Lung (tissue), 12 donors: Measurements from ENCODE around the gene ANKRD29. TPM values are rescaled to one million over a fixed set of nuclear protein-coding genes. Genes with fewer than 3 reads are reported as not detected.

Experiments
- ATAC-seq: fragments of 200-7000 bp; cut with Tn5 transposase; one replicate; pipeline ENCODE4 v1.9.1; 2020; ENCODE audit warnings: moderate number of reproducible peaks; ENCODE audit not compliant: insufficient read depth, low FRiP score
- DNase-seq, 3 donors: peaks; one replicate each; pipeline ENCODE4 v3.0.0-alpha.2; 2013 to 2017
- H3K27ac ChIP-seq, 2 donors: one replicate each; pipeline ENCODE4 v1.5.1; 2013; ENCODE audit warnings: mild to moderate bottlenecking in 2 of 2, moderate library complexity in 2 of 2, control low read depth in 1 of 2, inconsistent platforms in 1 of 2, low read depth in 1 of 2, low read length in 1 of 2
- H3K27me3 ChIP-seq, 3 donors: one replicate each; pipeline ENCODE4 v1.5.1; 2013; ENCODE audit warnings: low read length in 2 of 3; ENCODE audit not compliant: control insufficient read depth in 3 of 3, insufficient read depth in 3 of 3
- H3K36me3 ChIP-seq, 4 donors: one replicate each; pipeline ENCODE4 v1.5.1; 2013; ENCODE audit warnings: low read length in 4 of 4, mild to moderate bottlenecking in 1 of 4, moderate library complexity in 1 of 4; ENCODE audit not compliant: control insufficient read depth in 4 of 4, insufficient read depth in 4 of 4
- H3K4me1 ChIP-seq, 5 donors: one replicate each; pipeline ENCODE4 v1.5.1; 2013; ENCODE audit warnings: low read length in 5 of 5, mild to moderate bottlenecking in 2 of 5, moderate library complexity in 1 of 5; ENCODE audit not compliant: control insufficient read depth in 5 of 5, insufficient read depth in 5 of 5
- H3K4me3 ChIP-seq: one replicate; pipeline ENCODE4 v1.5.1; 2013; ENCODE audit warnings: mild to moderate bottlenecking, control low read depth, moderate library complexity
- H3K9ac ChIP-seq, 2 donors: one replicate each; pipeline ENCODE4 v1.5.1; 2013; ENCODE audit warnings: low read length in 2 of 2, control low read depth in 1 of 2; ENCODE audit not compliant: insufficient read depth in 1 of 2
- H3K9me3 ChIP-seq, 4 donors: one replicate each; pipeline ENCODE4 v1.5.1; 2013; ENCODE audit warnings: low read length in 3 of 4, mild to moderate bottlenecking in 1 of 4, moderate library complexity in 1 of 4; ENCODE audit not compliant: control insufficient read depth in 4 of 4, insufficient read depth in 3 of 4
- CTCF ChIP-seq: IDR thresholded peaks from 2 replicates; pipeline ENCODE4 v1.5.1; 2012; ENCODE audit warnings: mild to moderate bottlenecking; ENCODE audit errors: control extremely low read depth, extremely low read depth
- WGBS, 2 donors: extraction: QIAGEN DNeasy Blood & Tissue Kit; methylation state at CpG; one replicate each; pipeline ENCODE4 v1.1.7; 2013; 5-methylcytosine and 5-hydroxymethylcytosine counted together
- polyA plus RNA-seq, 2 donors: library from polyadenylated mRNA; stranded (reverse); fragments of 200-250 nt; gene quantifications; one replicate each; pipeline ENCODE4 v1.2.1, GENCODE V29; 2013
- total RNA-seq, 2 donors: library from RNA; depleted of rRNA in 1 of 2; stranded (reverse); fragments of >200 nt in 1 of 2; gene quantifications; one replicate each; pipeline ENCODE4 v1.2.1, GENCODE V29; 2014 to 2021
- donor health status: control.
- donor health status: control.
- donor health status: Bipolar disorder and iron deficiency.
- donor health status: healthy.
- donor health status: DM: yes; HTN: yes; CAD: no.

ANKRD29 gene
- total and polyA plus RNA-seq, 4 donors: 12.5 to 60.9 (median 43.0) TPM

- DNase-seq: no peak
- ATAC-seq: peak; percentile 20
- H3K27me3 ChIP-seq: peaks cover 0 to 3% (median 0%) of the 10 kb centered on the region in 3 donors
- H3K9me3 ChIP-seq: no peaks in the 10 kb centered on the region
- no peak overlapping the region for H3K9ac ChIP-seq
- no peak overlapping the region for H3K4me3 ChIP-seq
- H3K36me3 ChIP-seq: no peaks in the 10 kb centered on the region
- WGBS, 2 donors: 65 to 68% methylated on average over 7 of the region's 7 CpGs
- H3K27ac ChIP-seq: no peak overlapping the region
- no peak for TF ChIP-seq CTCF
- H3K4me1 ChIP-seq: no peaks in the 10 kb centered on the region
Observed at GRCh38 chr18:23596183-23596582, 66.5 kb downstream of the ANKRD29 start.

GRCh38 chr18:23595591-23595990, 67.1 kb downstream of the ANKRD29 start:
- H3K27me3 ChIP-seq: peaks cover 0 to 3% (median 0%) of the 10 kb centered on the region in 3 donors
- no peak overlapping the region for H3K9ac ChIP-seq
- 96 to 97% methylated on average over 7 of the region's 7 CpGs for WGBS, 2 donors
- no peaks in the 10 kb centered on the region for H3K36me3 ChIP-seq
- ATAC-seq (no peak), DNase-seq (no peak)
- no peak overlapping the region for H3K4me3 ChIP-seq
- H3K9me3 ChIP-seq: no peaks in the 10 kb centered on the region
- H3K4me1 ChIP-seq: no peaks in the 10 kb centered on the region
- TF ChIP-seq CTCF: no peak
- H3K27ac ChIP-seq: no peak overlapping the region

GRCh38 chr18:23593720-23594119, 69.0 kb downstream of the ANKRD29 start:
- Histone ChIP-seq H3K27ac (no peak overlapping the region), H3K27me3 (peaks cover 0 to 3% (median 0%) of the 10 kb centered on the region in 3 donors), H3K4me1 (no peaks in the 10 kb centered on the region), H3K9ac (no peak overlapping the region), H3K9me3 (no peaks in the 10 kb centered on the region), H3K4me3 (no peak overlapping the region), H3K36me3 (no peaks in the 10 kb centered on the region)
- DNase-seq: no peak
- WGBS, 2 donors: 64 to 82% methylated on average over 2 of the region's 2 CpGs
- no peak for ATAC-seq
- TF ChIP-seq CTCF: no peak

DNA sequence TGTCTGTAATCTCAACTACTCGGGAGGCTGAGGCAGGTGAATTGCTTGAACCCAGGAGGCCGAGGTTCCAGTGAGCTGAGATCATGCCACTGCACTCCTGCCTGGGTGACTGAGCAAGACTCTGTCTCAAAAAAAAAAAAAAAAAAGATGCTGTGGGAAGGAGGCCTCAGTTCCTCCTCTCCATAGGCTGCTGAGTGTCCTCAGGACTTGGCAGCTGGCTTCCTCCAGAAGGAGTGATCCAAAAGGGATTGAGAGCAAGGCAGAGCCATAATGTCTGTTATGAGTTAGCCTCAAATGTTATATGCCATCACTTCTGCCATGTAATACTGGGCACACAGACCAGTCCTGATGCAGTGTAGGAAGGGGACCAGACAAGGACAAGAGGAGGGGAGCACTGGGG, 69.8 kb downstream of the ANKRD29 start:
- H3K9ac ChIP-seq: no peak overlapping the region
- H3K4me3 ChIP-seq: no peak overlapping the region
- TF ChIP-seq CTCF: no peak
- 93 to 100% methylated on average over 2 of the region's 2 CpGs for whole genome bisulfite sequencing, 2 donors
- no peaks in the 10 kb centered on the region for H3K36me3 ChIP-seq
- no peak overlapping the region for H3K27ac ChIP-seq
- DNase-seq (no peak), ATAC-seq (no peak)
- H3K4me1 ChIP-seq: no peaks in the 10 kb centered on the region
- no peaks in the 10 kb centered on the region for H3K9me3 ChIP-seq
- H3K27me3 ChIP-seq: peaks cover 0 to 3% (median 0%) of the 10 kb centered on the region in 3 donors
